ENCODE results near the gene BCL2. TPM values are rescaled to one million over a fixed set of nuclear protein-coding genes. Genes with fewer than 3 reads are reported as not detected.

Gene BCL2
- total RNA-seq, 1 donor from 2014 or later, result 14.1 TPM

- Mint-ChIP-seq H3K9me3 (no peaks in the 10 kb centered on the region), H3K27me3 (ENCODE audit: low read depth) (no peaks in the 10 kb centered on the region), H3K4me3 (no peak overlapping the region), H3K4me1 (peaks cover 36% of the 10 kb centered on the region), H3K36me3 (ENCODE audit: low read depth) (peaks cover 3% of the 10 kb centered on the region), H3K27ac (ENCODE audit: unreplicated experiment) (no peak overlapping the region)
- no peak for TF ChIP-seq CTCF (conservative IDR thresholded peaks at IDR 0.05)
- no peak for DNase-seq (ENCODE audit: low read depth, low spot score)
Observed at GRCh38 chr18:63311118-63312018, 8.2 kb downstream of the BCL2 start.

- Mint-ChIP-seq H3K27me3 (ENCODE audit: low read depth) (no peaks in the 10 kb centered on the region), H3K4me1 (peaks cover 30% of the 10 kb centered on the region), H3K36me3 (ENCODE audit: low read depth) (peaks cover 3% of the 10 kb centered on the region), H3K4me3 (no peak overlapping the region), H3K27ac (ENCODE audit: unreplicated experiment) (no peak overlapping the region), H3K9me3 (no peaks in the 10 kb centered on the region)
- no peak for DNase-seq (ENCODE audit: low read depth, low spot score)
- no peak for TF ChIP-seq CTCF (conservative IDR thresholded peaks at IDR 0.05)
Observed at GRCh38 chr18:63309422-63309821, 10.1 kb downstream of the BCL2 start.

- H3K27me3 Mint-ChIP-seq (ENCODE audit: low read depth), result no peaks in the 10 kb centered on the region
- peaks cover 3% of the 10 kb centered on the region for H3K36me3 Mint-ChIP-seq (ENCODE audit: low read depth)
- no peak for TF ChIP-seq CTCF (conservative IDR thresholded peaks at IDR 0.05)
- no peaks in the 10 kb centered on the region for H3K9me3 Mint-ChIP-seq
- peaks cover 36% of the 10 kb centered on the region for H3K4me1 Mint-ChIP-seq
- H3K27ac Mint-ChIP-seq (ENCODE audit: unreplicated experiment), result no peak overlapping the region
- no peak for DNase-seq (ENCODE audit: low read depth, low spot score)
- H3K4me3 Mint-ChIP-seq, result no peak overlapping the region
Observed at GRCh38 chr18:63307551-63308200, 11.9 kb downstream of the BCL2 start.

DNA sequence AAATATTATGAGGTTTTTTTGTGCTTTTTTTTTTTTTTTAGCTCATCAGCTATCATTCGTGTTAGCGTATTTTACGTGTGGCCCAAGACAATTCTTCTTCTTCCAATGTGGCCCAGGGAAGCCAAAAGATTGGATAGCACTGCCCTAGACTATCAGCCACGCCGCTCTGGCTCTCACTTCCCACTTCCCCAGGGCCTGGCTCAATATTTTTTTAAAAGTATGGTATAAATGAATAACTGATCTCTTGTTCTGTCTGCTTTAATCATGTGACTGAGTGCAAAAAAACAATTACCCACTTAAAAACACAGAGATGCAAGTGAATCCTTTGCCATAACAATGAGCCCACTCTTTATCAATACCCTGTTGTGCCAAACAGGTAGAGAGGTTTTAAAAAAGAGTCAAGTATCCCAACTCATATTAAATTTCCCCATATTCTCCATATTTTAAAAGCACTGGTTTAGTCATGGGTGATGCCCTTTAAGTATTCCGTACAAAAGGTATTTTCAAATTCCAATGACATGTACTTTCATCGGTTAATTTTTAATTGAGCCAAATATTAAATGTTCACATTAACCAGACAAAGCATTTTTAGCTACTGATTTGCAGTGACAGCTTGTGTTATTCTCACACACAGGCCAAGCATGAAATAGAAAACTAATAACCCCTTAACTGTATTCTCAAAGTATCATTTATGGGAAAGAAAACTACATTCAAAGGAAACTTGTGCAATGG lies 12.6 kb downstream of the BCL2 start:
- Mint-ChIP-seq H3K9me3 (no peaks in the 10 kb centered on the region), H3K27me3 (ENCODE audit: low read depth) (no peaks in the 10 kb centered on the region), H3K4me1 (peaks cover 42% of the 10 kb centered on the region), H3K27ac (ENCODE audit: unreplicated experiment) (no peak overlapping the region), H3K36me3 (ENCODE audit: low read depth) (peaks cover 3% of the 10 kb centered on the region), H3K4me3 (no peak overlapping the region)
- no peak for DNase-seq (ENCODE audit: low read depth, low spot score)
- TF ChIP-seq CTCF (conservative IDR thresholded peaks at IDR 0.05), result no peak

DNA sequence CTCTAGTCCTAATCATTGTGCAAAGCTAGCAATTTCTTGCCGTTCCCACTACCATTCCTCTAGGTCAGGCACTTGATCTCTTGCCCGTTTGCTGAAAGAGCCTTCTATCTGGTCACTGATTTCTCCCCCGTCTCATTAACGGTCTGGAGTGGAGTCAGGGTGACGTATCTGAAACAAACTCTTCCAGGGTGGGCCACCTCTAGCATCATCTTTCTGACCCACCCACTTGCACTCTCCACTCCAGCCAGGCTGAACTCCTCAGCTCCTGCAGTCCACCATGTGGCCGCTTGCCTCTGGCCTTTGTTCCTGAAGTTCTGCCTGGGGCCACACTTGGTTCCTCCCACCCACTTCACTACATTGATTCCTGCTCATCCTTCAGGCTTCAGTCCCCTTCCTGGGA lies 13.3 kb downstream of the BCL2 start:
- no peaks in the 10 kb centered on the region for H3K9me3 Mint-ChIP-seq
- H3K4me3 Mint-ChIP-seq, result no peak overlapping the region
- peaks cover 49% of the 10 kb centered on the region for H3K4me1 Mint-ChIP-seq
- no peaks in the 10 kb centered on the region for H3K27me3 Mint-ChIP-seq (ENCODE audit: low read depth)
- no peak for TF ChIP-seq CTCF (conservative IDR thresholded peaks at IDR 0.05)
- no peak overlapping the region for H3K27ac Mint-ChIP-seq (ENCODE audit: unreplicated experiment)
- no peak for DNase-seq (ENCODE audit: low read depth, low spot score)
- peaks cover 3% of the 10 kb centered on the region for H3K36me3 Mint-ChIP-seq (ENCODE audit: low read depth)
